IPS DF 6.9 (cell line): ENCODE results near the gene FOXJ3.
"Not testable (repeated sequence)": the region's sequence is repeated elsewhere in the genome, so short reads cannot be mapped to it uniquely, and the experiment has no call there.

Experiments used
- DNase-seq: peaks from one replicate; pipeline ENCODE4 v3.0.0-alpha.2; 2013; ENCODE audit warnings: low read depth, low spot score
- H3K27ac ChIP-seq: one replicate; pipeline ENCODE4 v1.5.1; 2013; ENCODE audit warnings: low read length, control low read depth
- H3K27me3 ChIP-seq: 2 replicates; pipeline ENCODE4 v1.6.1; 2013; ENCODE audit warnings: mild to moderate bottlenecking, low read length; ENCODE audit not compliant: control insufficient read depth, insufficient read depth
- H3K36me3 ChIP-seq: 2 replicates; pipeline ENCODE4 v1.6.1; 2013; ENCODE audit warnings: low read length; ENCODE audit not compliant: control insufficient read depth, insufficient read depth
- H3K4me1 ChIP-seq: 2 replicates; pipeline ENCODE4 v1.6.1; 2013; ENCODE audit warnings: low read length; ENCODE audit not compliant: control insufficient read depth, insufficient read depth
- H3K4me3 ChIP-seq: 2 replicates; pipeline ENCODE4 v1.5.1; 2013; ENCODE audit warnings: mild to moderate bottlenecking, low read length
- H3K9me3 ChIP-seq: 2 replicates; pipeline ENCODE4 v1.6.1; 2013; ENCODE audit warnings: low read length, inconsistent platforms; ENCODE audit not compliant: control insufficient read depth, insufficient read depth
- WGBS: extraction: QIAGEN DNeasy Blood & Tissue Kit; methylation state at CpG from one replicate; pipeline ENCODE4 v1.1.7; 2013; ENCODE audit warnings: mixed read lengths, missing lambda C conversion rate; ENCODE audit not compliant: insufficient read length, insufficient coverage; 5-methylcytosine and 5-hydroxymethylcytosine counted together

Gene FOXJ3

GRCh38 chr1:42221952-42222606, 113.0 kb downstream of the FOXJ3 start:
- no CpG with 5 or more reads among the region's 2 CpGs for WGBS
- Histone ChIP-seq H3K4me1 (no peaks in the 10 kb centered on the region; the same call in 1 of the 2 replicates), H3K9me3 (no peaks in the 10 kb centered on the region), H3K4me3 (no peak overlapping the region), H3K27ac (no peak overlapping the region), H3K27me3 (no peaks in the 10 kb centered on the region), H3K36me3 (no peaks in the 10 kb centered on the region)
- no peak for DNase-seq

- Histone ChIP-seq H3K27me3 (no peaks in the 10 kb centered on the region), H3K27ac (no peak overlapping the region), H3K4me3 (no peak overlapping the region), H3K36me3 (no peaks in the 10 kb centered on the region), H3K9me3 (no peaks in the 10 kb centered on the region), H3K4me1 (no peaks in the 10 kb centered on the region; the same call in 1 of the 2 replicates)
- no CpG with 5 or more reads among the region's 2 CpGs for WGBS
- no peak for DNase-seq
These were observed 113.6 kb downstream of the FOXJ3 start for GRCh38 chr1:42221456-42221855.

- Histone ChIP-seq H3K9me3 (no peaks in the 10 kb centered on the region), H3K27ac (no peak overlapping the region), H3K36me3 (no peaks in the 10 kb centered on the region; the same call in 1 of the 2 replicates), H3K27me3 (no peaks in the 10 kb centered on the region), H3K4me3 (no peak overlapping the region), H3K4me1 (no peaks in the 10 kb centered on the region; the same call in 1 of the 2 replicates)
- WGBS, result no CpG with 5 or more reads among the region's 1 CpG
- no peak for DNase-seq
These were observed 115.4 kb downstream of the FOXJ3 start for GRCh38 chr1:42219627-42220026.

- WGBS, result no CpG with 5 or more reads among the region's 1 CpG
- H3K4me1 ChIP-seq, result no peaks in the 10 kb centered on the region; the same call in 1 of the 2 replicates
- no peak overlapping the region for H3K4me3 ChIP-seq
- DNase-seq, result no peak
- H3K27me3 ChIP-seq, result no peaks in the 10 kb centered on the region
- H3K36me3 ChIP-seq, result no peaks in the 10 kb centered on the region; the same call in 1 of the 2 replicates
- H3K27ac ChIP-seq, result no peak overlapping the region
- no peaks in the 10 kb centered on the region for H3K9me3 ChIP-seq
These were observed 120.6 kb downstream of the FOXJ3 start for GRCh38 chr1:42214447-42214871.

GRCh38 chr1:42211224-42211623, 123.8 kb downstream of the FOXJ3 start:
- no peaks in the 10 kb centered on the region; the same call in 1 of the 2 replicates for H3K36me3 ChIP-seq
- no peak overlapping the region for H3K27ac ChIP-seq
- H3K27me3 ChIP-seq, result no peaks in the 10 kb centered on the region
- H3K9me3 ChIP-seq, result no peaks in the 10 kb centered on the region
- DNase-seq, result no peak
- WGBS, result no CpG with 5 or more reads among the region's 2 CpGs
- no peak overlapping the region for H3K4me3 ChIP-seq
- no peaks in the 10 kb centered on the region; the same call in 1 of the 2 replicates for H3K4me1 ChIP-seq

GRCh38 chr1:42210421-42211133, 124.5 kb downstream of the FOXJ3 start:
- Histone ChIP-seq H3K4me1 (no peaks in the 10 kb centered on the region; the same call in 1 of the 2 replicates), H3K27me3 (no peaks in the 10 kb centered on the region), H3K4me3 (no peak overlapping the region), H3K36me3 (peaks cover 2% of the 10 kb centered on the region; the same call in 1 of the 2 replicates), H3K9me3 (no peaks in the 10 kb centered on the region), H3K27ac (no peak overlapping the region)
- WGBS, result no CpG with 5 or more reads among the region's 6 CpGs
- DNase-seq, result no peak

- Histone ChIP-seq H3K4me3 (no peak overlapping the region), H3K27me3 (no peaks in the 10 kb centered on the region), H3K9me3 (no peaks in the 10 kb centered on the region), H3K4me1 (no peaks in the 10 kb centered on the region; the same call in 1 of the 2 replicates), H3K27ac (no peak overlapping the region), H3K36me3 (peaks cover 2% of the 10 kb centered on the region; the same call in 1 of the 2 replicates)
- WGBS, result no CpG with 5 or more reads among the region's 6 CpGs
- no peak for DNase-seq
These were observed 125.3 kb downstream of the FOXJ3 start for GRCh38 chr1:42209526-42210251.

GRCh38 chr1:42206930-42207329, 128.1 kb downstream of the FOXJ3 start:
- WGBS, result no CpG with 5 or more reads among the region's 2 CpGs

GRCh38 chr1:42206164-42206563, 128.9 kb downstream of the FOXJ3 start:
- H3K4me3 ChIP-seq, result no peak overlapping the region
- H3K27me3 ChIP-seq, result no peaks in the 10 kb centered on the region
- WGBS, result no CpG with 5 or more reads among the region's 3 CpGs
- peaks cover 2% of the 10 kb centered on the region; the same call in 1 of the 2 replicates for H3K36me3 ChIP-seq
- no peak overlapping the region for H3K27ac ChIP-seq
- H3K9me3 ChIP-seq, result no peaks in the 10 kb centered on the region
- no peak for DNase-seq
- H3K4me1 ChIP-seq, result no peaks in the 10 kb centered on the region

More at GRCh38 chr1:42206930-42207329, 128.1 kb downstream of the FOXJ3 start:
- not testable (repeated sequence) for H3K4me3 ChIP-seq, H3K27ac ChIP-seq, H3K9me3 ChIP-seq, H3K27me3 ChIP-seq, H3K36me3 ChIP-seq, DNase-seq, H3K4me1 ChIP-seq

GRCh38 chr1:42201986-42202385, 133.0 kb downstream of the FOXJ3 start:
- Histone ChIP-seq H3K4me1 (no peaks in the 10 kb centered on the region), H3K36me3 (peaks cover 2% of the 10 kb centered on the region; the same call in 1 of the 2 replicates), H3K27ac (no peak overlapping the region), H3K4me3 (no peak overlapping the region), H3K9me3 (no peaks in the 10 kb centered on the region), H3K27me3 (no peaks in the 10 kb centered on the region)
- DNase-seq, result no peak
